Measurements from ENCODE around the gene PLCB4. TPM values are rescaled to one million over a fixed set of nuclear protein-coding genes. Genes with fewer than 3 reads are reported as not detected.

Gene PLCB4
- polyA plus RNA-seq, 3 donors: not detected

DNA sequence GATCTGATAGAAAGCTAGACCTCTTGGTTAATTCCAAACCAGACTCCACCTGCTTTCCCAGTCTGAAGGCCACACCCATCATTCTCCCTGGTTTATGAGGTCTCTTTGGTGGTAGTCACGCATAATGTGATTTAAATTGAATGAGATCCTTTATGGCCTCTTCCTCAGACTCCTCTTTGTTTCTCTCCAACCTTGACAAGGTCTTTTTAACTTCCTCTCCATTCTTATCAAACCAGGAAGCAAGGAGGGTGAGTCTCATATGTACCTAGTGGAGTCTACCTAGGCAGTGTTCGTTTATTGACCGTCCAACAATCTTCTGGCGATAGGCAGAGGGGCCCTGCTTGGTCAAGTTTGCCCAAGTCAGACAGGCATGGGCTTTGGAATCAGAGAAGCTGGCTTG lies 261.3 kb downstream of the PLCB4 start:
- Histone ChIP-seq H3K36me3 (replicated peaks in 1 of 2; ENCODE audit: control insufficient read depth in 1 of 2, insufficient read depth in 2 of 2, low read length in 2 of 2) (no peaks in the 10 kb centered on the region), H3K4me2 (replicated peaks; ENCODE audit: extremely low read depth, low read length, poor library complexity, severe bottlenecking) (no peak overlapping the region), H3K4me1 (ENCODE audit: control insufficient read depth in 1 of 2, insufficient read depth in 2 of 2, low read length in 2 of 2) (no peaks in the 10 kb centered on the region), H3K27me3 (ENCODE audit: control insufficient read depth in 2 of 2, insufficient read depth in 2 of 2, low read length in 2 of 2) (no peaks in the 10 kb centered on the region), H3K79me2 (ENCODE audit: insufficient read depth, low read length) (no peaks in the 10 kb centered on the region), H3K9ac (ENCODE audit: insufficient read depth, low read length, poor library complexity, severe bottlenecking) (no peak overlapping the region), H4K20me1 (ENCODE audit: insufficient read depth, low read length) (no peaks in the 10 kb centered on the region), H3K4me3 (replicated peaks in 1 of 3; ENCODE audit: low read depth in 2 of 3, low read length in 3 of 3) (no peak overlapping the region), H3K9me3 (replicated peaks in 1 of 2; ENCODE audit: control insufficient read depth in 1 of 2, insufficient read depth in 1 of 2, low read length in 2 of 2) (no peaks in the 10 kb centered on the region), H3K27ac (ENCODE audit: low read depth in 1 of 2, low read length in 2 of 2) (no peak overlapping the region), H2AFZ (ENCODE audit: insufficient read depth, low read depth, low read length, poor library complexity, severe bottlenecking) (no peak overlapping the region)
- no CpG with 5 or more reads among the region's 4 CpGs for WGBS (ENCODE audit: insufficient coverage)
- intact Hi-C loops (cut with micrococcal nuclease): no loop called here
- H3K4me1 Mint-ChIP-seq: no peaks in the 10 kb centered on the region
- DNase-seq: no peak
- no peaks in the 10 kb centered on the region for H3K9me3 Mint-ChIP-seq
- peaks cover 0 to 6% (median 0%) of the 10 kb centered on the region in 3 donors for H3K27me3 Mint-ChIP-seq (ENCODE audit: low read depth in 3 of 3)
- H3K27ac Mint-ChIP-seq: no peak overlapping the region
- H3K4me3 Mint-ChIP-seq: no peak overlapping the region
- TF ChIP-seq, protein P1, sequence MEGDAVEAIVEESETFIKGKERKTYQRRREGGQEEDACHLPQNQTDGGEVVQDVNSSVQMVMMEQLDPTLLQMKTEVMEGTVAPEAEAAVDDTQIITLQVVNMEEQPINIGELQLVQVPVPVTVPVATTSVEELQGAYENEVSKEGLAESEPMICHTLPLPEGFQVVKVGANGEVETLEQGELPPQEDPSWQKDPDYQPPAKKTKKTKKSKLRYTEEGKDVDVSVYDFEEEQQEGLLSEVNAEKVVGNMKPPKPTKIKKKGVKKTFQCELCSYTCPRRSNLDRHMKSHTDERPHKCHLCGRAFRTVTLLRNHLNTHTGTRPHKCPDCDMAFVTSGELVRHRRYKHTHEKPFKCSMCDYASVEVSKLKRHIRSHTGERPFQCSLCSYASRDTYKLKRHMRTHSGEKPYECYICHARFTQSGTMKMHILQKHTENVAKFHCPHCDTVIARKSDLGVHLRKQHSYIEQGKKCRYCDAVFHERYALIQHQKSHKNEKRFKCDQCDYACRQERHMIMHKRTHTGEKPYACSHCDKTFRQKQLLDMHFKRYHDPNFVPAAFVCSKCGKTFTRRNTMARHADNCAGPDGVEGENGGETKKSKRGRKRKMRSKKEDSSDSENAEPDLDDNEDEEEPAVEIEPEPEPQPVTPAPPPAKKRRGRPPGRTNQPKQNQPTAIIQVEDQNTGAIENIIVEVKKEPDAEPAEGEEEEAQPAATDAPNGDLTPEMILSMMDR (IDR thresholded peaks at IDR 0.05): no peak
- H3K36me3 Mint-ChIP-seq: no peaks in the 10 kb centered on the region

DNA sequence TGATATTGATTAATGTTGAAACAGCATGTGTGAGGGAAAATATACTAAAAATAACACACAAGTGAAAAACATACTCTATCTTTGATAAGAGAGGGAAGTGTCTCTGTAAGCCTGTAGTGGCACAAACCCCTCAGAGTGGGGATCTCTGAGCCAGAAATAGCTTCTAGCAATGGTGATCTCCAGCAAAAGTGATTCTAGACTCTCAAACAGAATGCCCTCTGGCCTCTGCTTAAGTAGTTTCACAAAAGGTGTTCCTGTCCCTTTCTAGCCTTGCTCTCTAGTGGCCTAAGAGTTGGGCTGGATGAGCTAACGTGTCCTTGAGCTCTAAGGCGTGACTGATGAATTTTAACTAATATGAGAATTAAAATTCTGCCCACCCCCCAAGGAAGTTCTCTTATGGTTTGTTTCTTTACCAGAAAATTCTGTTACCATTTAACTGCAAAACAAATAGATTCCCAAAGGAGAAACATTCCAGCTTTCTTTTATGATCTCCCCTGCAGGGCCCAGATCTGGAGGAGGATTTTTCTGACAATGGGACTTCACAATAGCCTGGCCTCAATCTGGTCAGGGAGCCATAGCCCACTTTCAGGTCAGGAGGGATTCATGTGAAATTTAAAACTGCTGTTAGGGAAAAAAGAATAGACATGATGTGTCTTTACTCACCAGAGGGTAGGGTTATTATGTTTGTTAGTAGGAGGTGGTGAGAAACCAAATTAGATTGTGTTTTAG lies 263.0 kb downstream of the PLCB4 start:
- Histone ChIP-seq H3K36me3 (replicated peaks in 1 of 2; ENCODE audit: control insufficient read depth in 1 of 2, insufficient read depth in 2 of 2, low read length in 2 of 2) (no peaks in the 10 kb centered on the region), H3K79me2 (ENCODE audit: insufficient read depth, low read length) (no peaks in the 10 kb centered on the region), H3K4me2 (replicated peaks; ENCODE audit: extremely low read depth, low read length, poor library complexity, severe bottlenecking) (no peak overlapping the region), H3K9ac (ENCODE audit: insufficient read depth, low read length, poor library complexity, severe bottlenecking) (no peak overlapping the region), H3K4me1 (ENCODE audit: control insufficient read depth in 1 of 2, insufficient read depth in 2 of 2, low read length in 2 of 2) (no peaks in the 10 kb centered on the region), H3K4me3 (replicated peaks in 1 of 3; ENCODE audit: low read depth in 2 of 3, low read length in 3 of 3) (no peak overlapping the region), H3K27ac (ENCODE audit: low read depth in 1 of 2, low read length in 2 of 2) (no peak overlapping the region), H3K27me3 (ENCODE audit: control insufficient read depth in 2 of 2, insufficient read depth in 2 of 2, low read length in 2 of 2) (no peaks in the 10 kb centered on the region), H3K9me3 (replicated peaks in 1 of 2; ENCODE audit: control insufficient read depth in 1 of 2, insufficient read depth in 1 of 2, low read length in 2 of 2) (no peaks in the 10 kb centered on the region), H4K20me1 (ENCODE audit: insufficient read depth, low read length) (no peaks in the 10 kb centered on the region), H2AFZ (ENCODE audit: insufficient read depth, low read depth, low read length, poor library complexity, severe bottlenecking) (no peak overlapping the region)
- Mint-ChIP-seq H3K36me3 (no peaks in the 10 kb centered on the region), H3K9me3 (no peaks in the 10 kb centered on the region), H3K4me1 (no peaks in the 10 kb centered on the region), H3K27me3 (ENCODE audit: low read depth in 3 of 3) (peaks cover 0 to 6% (median 0%) of the 10 kb centered on the region in 3 donors), H3K27ac (no peak overlapping the region), H3K4me3 (no peak overlapping the region)
- no peak for DNase-seq
- TF ChIP-seq, protein P1 (IDR thresholded peaks at IDR 0.05): no peak
- intact Hi-C loops (cut with micrococcal nuclease): no loop called here
- WGBS (ENCODE audit: insufficient coverage): no CpG with 5 or more reads among the region's 2 CpGs

Measured in CD14-positive monocyte (primary cell).